HuH-7.5 (cell line): Measurements from ENCODE around the gene CNTNAP2.

ENCODE experiments used
- DNase-seq: peaks from one replicate; pipeline ENCODE4 v3.0.0; 2011; ENCODE audit warnings: low spot score

CNTNAP2 gene

DNA sequence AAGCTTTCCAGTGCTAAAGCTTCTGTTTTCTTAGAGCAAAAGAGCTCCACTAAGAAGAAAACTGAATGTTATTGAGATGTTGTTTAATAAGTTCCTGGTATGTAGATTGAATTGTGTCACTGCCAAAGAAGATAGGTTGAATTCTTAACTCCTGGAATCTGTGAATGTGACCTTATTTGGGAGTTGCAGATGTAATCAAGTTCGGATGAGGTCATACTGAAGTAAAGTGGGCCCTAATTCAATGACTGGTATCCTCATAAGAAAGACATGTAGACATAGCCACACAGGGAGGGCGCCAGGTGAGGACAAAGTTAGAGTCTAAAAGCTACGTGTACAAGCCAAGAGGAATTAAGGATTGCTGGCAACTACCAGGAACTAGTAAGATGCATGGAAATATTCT, 1741.8 kb downstream of the CNTNAP2 start:
- no peak for DNase-seq

DNA sequence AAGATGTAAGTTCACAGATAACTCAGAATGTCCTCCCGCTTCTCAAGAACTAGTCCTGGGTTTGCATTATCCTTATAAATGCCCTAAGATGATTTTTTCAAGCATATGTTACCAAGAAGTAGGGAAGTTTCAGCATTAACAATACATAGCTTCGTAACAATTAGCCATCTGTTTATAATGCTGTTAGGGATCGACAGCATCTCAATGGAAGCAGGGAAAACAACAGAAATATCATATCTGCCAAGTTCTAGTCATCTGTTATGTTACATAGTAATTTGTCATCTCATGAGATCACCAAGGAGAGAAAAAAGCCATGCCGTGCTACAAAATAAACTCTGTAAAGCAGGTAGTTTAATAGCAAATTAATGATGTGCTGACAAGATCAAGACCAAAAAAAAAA, 1742.4 kb downstream of the CNTNAP2 start:
- no peak for DNase-seq

DNA sequence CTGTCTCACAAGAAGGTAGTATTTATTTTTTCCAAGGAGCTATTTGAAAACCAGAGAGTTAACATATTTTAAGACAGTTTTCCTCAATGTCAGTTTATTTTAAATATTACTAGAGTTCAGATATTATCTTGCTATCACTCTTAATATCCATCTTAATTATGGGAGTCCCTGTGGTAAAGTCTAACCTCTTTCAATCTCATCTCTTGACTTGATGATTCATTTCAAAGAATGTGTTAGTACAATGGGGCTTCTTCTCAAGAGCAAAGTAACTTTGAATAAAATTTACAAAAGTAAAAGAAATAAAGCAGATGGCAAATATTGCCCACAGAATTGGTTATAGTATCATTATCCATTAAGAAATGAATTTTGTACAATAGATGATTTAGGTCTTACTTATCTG, 1742.9 kb downstream of the CNTNAP2 start:
- DNase-seq: no peak

DNA sequence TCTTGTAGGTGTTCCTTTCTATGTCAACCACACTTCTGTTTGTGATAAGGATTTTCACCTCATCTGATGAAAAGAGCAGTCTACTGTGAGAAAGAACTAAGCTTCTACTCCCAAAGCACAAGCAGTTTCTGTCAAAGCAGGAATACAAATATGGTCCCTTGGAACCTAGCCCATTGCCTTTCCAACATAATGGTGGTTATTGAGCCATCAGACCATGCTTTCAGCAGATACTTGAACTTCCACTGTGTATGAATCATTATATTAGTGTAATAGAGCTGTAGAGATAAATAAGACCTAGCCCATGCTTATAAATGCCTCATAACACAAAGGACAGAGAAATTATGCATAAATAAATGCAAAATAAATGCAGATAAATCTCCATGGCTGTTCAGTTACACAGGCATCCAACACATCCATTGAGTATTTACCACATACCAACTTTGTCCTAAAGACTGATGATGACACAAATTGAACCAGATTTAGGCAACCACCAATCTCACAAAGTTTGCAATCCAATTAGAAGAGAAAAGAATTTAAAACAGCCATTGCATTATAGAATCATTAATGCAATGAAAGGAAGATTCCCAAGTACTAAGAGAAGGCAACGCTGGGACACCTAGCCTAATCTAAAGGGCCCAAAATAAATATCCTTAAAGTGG, 1744.6 kb downstream of the CNTNAP2 start:
- DNase-seq: no peak

DNA sequence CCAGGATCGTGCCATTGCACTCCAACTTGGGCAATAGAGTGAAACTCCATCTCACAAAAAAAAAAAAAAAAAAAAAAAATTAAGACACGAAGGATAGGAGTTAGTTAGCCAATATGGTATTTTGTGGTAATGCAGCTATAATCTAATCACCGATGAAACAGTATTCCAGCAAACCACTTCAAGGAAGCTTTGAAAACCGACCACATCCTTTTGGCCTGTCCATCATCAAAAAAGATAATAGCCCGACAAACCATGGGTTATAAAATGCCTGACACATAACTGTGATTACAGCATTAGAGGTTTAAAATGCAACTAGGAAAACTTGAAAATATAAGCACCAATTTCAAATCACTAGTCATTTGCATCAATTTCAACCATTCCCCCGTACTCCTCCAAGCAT, 1745.3 kb downstream of the CNTNAP2 start:
- DNase-seq: no peak

DNA sequence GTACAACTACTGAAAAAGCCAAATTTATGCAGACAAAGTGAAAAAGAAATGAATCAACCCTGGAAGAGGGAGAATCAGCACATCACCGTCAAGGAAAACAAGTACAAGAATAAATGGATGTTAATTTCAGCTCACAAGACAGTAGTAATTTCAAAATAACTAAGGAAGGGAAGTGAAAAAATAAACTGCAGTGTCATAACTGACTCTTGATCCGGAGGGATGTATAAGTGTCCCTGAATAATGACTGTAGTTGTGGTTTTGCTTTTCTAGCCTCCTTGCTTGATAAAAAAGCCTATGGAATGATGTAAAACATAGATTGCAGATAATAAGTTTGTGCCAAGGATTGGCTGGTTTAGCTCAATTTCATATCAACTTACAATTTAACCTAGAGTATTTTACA, 1752.9 kb downstream of the CNTNAP2 start:
- DNase-seq: no peak

DNA sequence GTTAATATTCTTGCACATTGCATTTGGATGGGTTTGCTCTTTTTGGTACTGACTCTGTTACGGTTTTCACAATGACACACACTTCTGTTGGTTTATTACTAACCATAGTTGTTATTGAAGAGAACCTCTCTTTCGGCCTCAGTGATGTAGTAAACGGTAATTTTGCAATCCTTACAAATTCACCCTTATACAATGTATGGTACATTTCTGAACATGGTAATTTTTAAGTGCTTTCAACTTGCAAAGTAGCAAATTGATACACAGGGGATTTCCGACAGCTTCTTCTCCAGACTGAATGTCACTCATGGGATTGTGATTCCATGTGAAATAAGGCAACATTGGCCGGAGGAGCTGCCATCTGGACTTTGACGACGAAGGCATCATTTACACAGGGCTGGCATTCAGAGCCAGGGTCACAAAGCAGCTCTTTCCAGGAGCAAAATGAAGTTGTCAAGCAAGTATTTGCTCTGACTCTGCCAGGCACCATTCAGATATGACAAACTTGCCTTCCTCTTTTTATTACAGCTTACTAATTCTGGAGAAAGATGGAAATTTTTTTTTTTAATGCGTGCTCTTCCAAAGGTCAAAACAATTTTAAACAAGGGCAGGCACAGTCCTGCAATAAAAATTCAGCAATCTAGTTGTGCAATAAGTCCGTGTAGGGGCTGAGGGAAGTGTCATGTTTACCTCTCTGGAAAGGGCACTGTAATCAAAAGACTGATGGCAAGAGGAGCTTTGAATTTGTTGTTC, 1762.5 kb downstream of the CNTNAP2 start:
- no peak for DNase-seq

GRCh38 chr7:147885869-147886268, 1769.3 kb downstream of the CNTNAP2 start:
- no peak for DNase-seq

GRCh38 chr7:147894271-147894670, 1777.7 kb downstream of the CNTNAP2 start:
- DNase-seq: no peak

GRCh38 chr7:147896121-147896520, 1779.5 kb downstream of the CNTNAP2 start:
- no peak for DNase-seq

DNA sequence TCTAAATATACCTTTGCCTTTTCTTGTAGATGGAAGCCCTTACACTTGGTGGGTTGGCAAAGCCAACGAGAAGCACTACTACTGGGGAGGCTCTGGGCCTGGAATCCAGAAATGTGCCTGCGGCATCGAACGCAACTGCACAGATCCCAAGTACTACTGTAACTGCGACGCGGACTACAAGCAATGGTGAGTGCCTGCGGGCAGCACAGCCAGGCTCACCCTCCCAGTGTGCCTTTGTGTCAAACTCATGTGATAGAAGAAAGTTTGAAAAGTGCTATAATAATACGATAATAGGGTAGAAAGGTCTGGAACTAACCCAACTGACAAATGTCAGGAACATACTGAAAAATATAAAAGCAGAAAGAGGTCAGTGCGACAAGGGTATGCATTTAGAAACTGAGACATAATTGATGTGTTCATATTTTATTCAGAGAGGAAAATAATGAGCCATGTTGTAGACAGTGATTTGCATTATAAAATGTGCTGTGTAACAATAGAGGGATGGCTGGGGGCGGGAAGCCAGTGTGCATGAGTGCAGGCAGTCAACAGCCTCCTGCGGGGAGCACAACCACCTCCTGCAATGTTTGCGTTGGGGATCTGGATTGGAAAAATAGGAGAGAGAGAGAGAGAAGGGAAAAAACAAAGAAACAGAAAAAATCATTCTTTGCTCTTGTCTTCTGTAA, 1787.1 kb downstream of the CNTNAP2 start:
- DNase-seq: no peak

GRCh38 chr7:147904219-147904576, 1787.6 kb downstream of the CNTNAP2 start:
- no peak for DNase-seq

- no peak for DNase-seq
These were observed 1793.0 kb downstream of the CNTNAP2 start for GRCh38 chr7:147909431-147910148.

DNA sequence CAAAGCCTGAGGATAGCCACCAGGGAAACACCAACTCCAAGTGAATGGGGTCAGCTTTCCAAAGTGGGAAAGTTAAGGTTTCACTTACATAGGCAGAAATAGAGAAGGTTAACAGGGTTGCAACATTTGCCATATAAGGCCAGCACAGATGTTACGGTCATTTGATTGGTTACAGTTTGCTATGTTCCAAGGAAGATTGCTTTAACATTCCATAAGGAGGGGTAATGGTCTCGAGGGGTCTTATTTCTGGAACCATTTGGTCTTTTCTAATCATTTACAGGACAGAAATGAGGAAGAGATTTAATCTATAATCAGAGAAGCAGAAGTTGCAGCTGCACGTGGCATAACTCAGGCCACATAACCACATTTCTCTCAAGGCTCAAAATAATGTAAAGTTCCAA, 1794.6 kb downstream of the CNTNAP2 start:
- no peak for DNase-seq

GRCh38 chr7:147912291-147912690, 1795.7 kb downstream of the CNTNAP2 start:
- DNase-seq: no peak

GRCh38 chr7:147912946-147913638, 1796.5 kb downstream of the CNTNAP2 start:
- no peak for DNase-seq

DNA sequence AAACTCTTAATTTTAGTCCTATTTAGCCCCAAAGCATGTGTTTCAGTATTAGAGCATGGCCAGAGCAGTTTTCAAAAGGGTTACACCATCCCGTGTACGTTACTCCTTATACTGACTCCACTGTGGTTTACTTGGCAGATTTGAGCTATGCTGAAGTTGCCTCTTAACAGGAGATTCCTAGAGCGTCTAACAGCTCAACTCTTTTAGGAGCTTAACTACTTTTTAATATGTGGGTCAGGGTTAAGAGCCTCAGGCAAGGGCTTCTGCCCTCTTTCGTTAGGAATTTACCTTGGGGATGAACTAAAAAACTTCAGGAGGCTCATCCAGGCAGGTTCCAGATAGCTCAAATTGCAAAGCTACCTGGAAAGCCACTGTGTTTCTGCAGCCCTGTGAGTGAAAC, 1799.2 kb downstream of the CNTNAP2 start:
- DNase-seq: no peak

DNA sequence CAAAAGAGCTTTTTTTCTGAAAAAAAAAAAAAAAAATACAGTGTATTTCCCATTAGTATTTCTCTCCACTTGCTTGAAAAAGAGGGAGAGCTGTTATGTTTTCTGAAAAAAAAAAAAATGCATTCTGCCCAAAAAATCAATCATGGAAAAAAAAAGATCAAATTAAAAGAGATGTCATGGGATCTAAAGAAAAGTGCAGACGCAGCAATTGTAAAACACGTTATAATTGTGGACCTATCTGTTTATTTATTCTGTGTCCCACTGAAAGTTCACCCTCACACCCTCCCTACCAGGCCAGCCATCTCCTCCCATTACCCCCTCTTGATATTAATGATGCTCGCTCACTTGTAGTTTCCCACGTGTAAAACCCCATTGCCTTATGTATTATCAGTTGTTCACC, 1800.0 kb downstream of the CNTNAP2 start:
- no peak for DNase-seq

DNA sequence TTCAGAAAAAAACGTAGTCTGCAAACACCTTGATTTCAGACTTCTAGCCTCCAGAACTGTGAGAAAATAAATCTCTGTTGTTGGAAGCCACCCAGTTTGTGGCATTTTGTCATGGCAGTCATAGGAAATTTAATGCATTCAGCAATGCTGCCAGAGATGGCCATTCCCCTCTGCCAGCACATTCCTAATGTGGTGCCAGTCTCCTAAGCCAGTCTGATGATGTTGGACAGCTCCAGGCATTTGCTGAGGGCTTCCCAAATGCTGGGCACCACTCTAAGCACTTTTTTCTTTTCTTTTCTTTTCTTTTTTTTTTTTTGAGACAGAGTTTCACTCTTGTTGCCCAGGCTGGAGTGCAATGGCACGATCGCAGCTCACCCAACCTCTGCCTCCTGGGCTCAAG, 1807.2 kb downstream of the CNTNAP2 start:
- no peak for DNase-seq

- no peak for DNase-seq
These were observed 1820.8 kb downstream of the CNTNAP2 start for GRCh38 chr7:147937428-147937827.

GRCh38 chr7:147941381-147941780, 1824.8 kb downstream of the CNTNAP2 start:
- DNase-seq: no peak

- DNase-seq: no peak
These were observed 1827.7 kb downstream of the CNTNAP2 start for GRCh38 chr7:147944321-147944720.
